ENCODE results near the gene TMCO4. TPM values are rescaled to one million over a fixed set of nuclear protein-coding genes. Genes with fewer than 3 reads are reported as not detected.

TMCO4 gene
- total and polyA plus RNA-seq, 10 of the 15 experiments (the other 5 are each of a cell fraction or from before 2014, with no cell fraction given) = 2.4 to 20.8 (median 13.0) TPM

DNA sequence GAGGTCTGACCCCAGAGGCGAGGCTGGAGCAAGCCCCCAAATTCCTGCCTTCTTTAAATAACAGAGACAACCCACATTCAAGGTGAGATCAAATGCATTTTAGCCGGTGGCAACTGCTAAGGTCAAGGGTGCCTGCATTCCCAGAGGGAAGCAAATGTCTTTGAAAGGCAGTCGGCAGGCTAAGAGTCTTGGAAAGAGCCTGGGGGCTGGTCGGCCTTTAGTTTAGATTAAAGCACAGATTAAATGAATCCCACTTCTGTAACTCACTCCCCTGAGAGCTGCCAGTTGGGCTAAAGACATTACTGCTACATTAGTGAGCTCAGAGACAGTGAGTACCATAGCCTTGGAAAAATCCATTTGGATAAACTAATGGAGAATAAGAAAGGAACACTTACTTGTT lies 75.8 kb downstream of the TMCO4 start:
- H3K9ac ChIP-seq (ENCODE audit: control insufficient read depth, insufficient read depth, low read length) = no peak overlapping the region
- ChIA-PET CTCF (interaction anchor here (1.7 kb wide), 1 partner anchor 9 kb away, joined by 8 read pairs; no protein-coding TSS in a partner anchor), SMC1A (ENCODE audit: uncharacterized antibody, unreplicated experiment) (no interaction called here), RAD21 (ENCODE audit: unreplicated experiment) (no interaction called here), POLR2A (no interaction called here)
- no peak overlapping the region for H3K27ac ChIP-seq (ENCODE audit: control insufficient read depth, insufficient read depth)
- no peak for DNase-seq (ENCODE audit: low read depth, low spot score)
- H3K9me3 ChIP-seq (replicated peaks; ENCODE audit: control insufficient read depth, insufficient read depth, low read length) = no peaks in the 10 kb centered on the region
- H3K79me2 ChIP-seq (ENCODE audit: control insufficient read depth, insufficient read depth, low read length) = no peaks in the 10 kb centered on the region
- FAIRE-seq = no peak
- H3K27me3 ChIP-seq (replicated peaks in 1 of 2; ENCODE audit: control insufficient read depth in 2 of 2, insufficient read depth in 2 of 2, low read length in 1 of 2) = no peaks in the 10 kb centered on the region
- H3K4me3 ChIP-seq = no peak overlapping the region
- no peak for TF ChIP-seq HDAC6 (IDR thresholded peaks at IDR 0.05; ENCODE audit: unreplicated experiment)
- TF ChIP-seq, protein P1, sequence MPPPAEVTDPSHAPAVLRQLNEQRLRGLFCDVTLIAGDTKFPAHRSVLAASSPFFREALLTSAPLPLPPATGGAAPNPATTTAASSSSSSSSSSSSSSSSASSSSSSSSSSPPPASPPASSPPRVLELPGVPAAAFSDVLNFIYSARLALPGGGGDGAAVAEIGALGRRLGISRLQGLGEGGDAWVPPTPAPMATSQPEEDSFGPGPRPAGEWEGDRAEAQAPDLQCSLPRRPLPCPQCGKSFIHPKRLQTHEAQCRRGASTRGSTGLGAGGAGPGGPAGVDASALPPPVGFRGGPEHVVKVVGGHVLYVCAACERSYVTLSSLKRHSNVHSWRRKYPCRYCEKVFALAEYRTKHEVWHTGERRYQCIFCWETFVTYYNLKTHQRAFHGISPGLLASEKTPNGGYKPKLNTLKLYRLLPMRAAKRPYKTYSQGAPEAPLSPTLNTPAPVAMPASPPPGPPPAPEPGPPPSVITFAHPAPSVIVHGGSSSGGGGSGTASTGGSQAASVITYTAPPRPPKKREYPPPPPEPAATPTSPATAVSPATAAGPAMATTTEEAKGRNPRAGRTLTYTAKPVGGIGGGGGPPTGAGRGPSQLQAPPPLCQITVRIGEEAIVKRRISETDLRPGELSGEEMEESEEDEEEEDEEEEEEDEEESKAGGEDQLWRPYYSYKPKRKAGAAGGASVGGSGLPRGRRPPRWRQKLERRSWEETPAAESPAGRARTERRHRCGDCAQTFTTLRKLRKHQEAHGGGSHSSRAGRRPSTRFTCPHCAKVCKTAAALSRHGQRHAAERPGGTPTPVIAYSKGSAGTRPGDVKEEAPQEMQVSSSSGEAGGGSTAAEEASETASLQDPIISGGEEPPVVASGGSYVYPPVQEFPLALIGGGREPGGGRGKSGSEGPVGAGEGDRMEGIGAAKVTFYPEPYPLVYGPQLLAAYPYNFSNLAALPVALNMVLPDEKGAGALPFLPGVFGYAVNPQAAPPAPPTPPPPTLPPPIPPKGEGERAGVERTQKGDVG (CRISPR knock-in tag; IDR thresholded peaks at IDR 0.05) = no peak
- TF ChIP-seq TARDBP (IDR thresholded peaks at IDR 0.05; ENCODE audit: borderline replicate concordance) = no peak
- no peak for TF ChIP-seq FOXM1 (IDR thresholded peaks at IDR 0.05; ENCODE audit: low read depth, low read length)
- TF ChIP-seq IRF4 (IDR thresholded peaks at IDR 0.05; ENCODE audit: low read depth, low read length) = no peak
- no peak for TF ChIP-seq CBX3 (IDR thresholded peaks at IDR 0.05; ENCODE audit: borderline replicate concordance, low read depth)
- TF ChIP-seq, protein P2, sequence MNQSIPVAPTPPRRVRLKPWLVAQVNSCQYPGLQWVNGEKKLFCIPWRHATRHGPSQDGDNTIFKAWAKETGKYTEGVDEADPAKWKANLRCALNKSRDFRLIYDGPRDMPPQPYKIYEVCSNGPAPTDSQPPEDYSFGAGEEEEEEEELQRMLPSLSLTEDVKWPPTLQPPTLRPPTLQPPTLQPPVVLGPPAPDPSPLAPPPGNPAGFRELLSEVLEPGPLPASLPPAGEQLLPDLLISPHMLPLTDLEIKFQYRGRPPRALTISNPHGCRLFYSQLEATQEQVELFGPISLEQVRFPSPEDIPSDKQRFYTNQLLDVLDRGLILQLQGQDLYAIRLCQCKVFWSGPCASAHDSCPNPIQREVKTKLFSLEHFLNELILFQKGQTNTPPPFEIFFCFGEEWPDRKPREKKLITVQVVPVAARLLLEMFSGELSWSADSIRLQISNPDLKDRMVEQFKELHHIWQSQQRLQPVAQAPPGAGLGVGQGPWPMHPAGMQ (IDR thresholded peaks at IDR 0.05; ENCODE audit: borderline replicate concordance) = no peak
- no peak for TF ChIP-seq POLR2AphosphoS2 (IDR thresholded peaks at IDR 0.05; ENCODE audit: low read depth, low read length)
- TF ChIP-seq, protein P3, sequence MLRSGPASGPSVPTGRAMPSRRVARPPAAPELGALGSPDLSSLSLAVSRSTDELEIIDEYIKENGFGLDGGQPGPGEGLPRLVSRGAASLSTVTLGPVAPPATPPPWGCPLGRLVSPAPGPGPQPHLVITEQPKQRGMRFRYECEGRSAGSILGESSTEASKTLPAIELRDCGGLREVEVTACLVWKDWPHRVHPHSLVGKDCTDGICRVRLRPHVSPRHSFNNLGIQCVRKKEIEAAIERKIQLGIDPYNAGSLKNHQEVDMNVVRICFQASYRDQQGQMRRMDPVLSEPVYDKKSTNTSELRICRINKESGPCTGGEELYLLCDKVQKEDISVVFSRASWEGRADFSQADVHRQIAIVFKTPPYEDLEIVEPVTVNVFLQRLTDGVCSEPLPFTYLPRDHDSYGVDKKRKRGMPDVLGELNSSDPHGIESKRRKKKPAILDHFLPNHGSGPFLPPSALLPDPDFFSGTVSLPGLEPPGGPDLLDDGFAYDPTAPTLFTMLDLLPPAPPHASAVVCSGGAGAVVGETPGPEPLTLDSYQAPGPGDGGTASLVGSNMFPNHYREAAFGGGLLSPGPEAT (IDR thresholded peaks at IDR 0.05; ENCODE audit: low read depth) = no peak
- TF ChIP-seq SIX5 (IDR thresholded peaks at IDR 0.05; ENCODE audit: low read depth, low read length, severe bottlenecking) = no peak
- no peak for TF ChIP-seq STAT3 (IDR thresholded peaks at IDR 0.05; ENCODE audit: low read depth, low read length)
- TF ChIP-seq, protein P4, sequence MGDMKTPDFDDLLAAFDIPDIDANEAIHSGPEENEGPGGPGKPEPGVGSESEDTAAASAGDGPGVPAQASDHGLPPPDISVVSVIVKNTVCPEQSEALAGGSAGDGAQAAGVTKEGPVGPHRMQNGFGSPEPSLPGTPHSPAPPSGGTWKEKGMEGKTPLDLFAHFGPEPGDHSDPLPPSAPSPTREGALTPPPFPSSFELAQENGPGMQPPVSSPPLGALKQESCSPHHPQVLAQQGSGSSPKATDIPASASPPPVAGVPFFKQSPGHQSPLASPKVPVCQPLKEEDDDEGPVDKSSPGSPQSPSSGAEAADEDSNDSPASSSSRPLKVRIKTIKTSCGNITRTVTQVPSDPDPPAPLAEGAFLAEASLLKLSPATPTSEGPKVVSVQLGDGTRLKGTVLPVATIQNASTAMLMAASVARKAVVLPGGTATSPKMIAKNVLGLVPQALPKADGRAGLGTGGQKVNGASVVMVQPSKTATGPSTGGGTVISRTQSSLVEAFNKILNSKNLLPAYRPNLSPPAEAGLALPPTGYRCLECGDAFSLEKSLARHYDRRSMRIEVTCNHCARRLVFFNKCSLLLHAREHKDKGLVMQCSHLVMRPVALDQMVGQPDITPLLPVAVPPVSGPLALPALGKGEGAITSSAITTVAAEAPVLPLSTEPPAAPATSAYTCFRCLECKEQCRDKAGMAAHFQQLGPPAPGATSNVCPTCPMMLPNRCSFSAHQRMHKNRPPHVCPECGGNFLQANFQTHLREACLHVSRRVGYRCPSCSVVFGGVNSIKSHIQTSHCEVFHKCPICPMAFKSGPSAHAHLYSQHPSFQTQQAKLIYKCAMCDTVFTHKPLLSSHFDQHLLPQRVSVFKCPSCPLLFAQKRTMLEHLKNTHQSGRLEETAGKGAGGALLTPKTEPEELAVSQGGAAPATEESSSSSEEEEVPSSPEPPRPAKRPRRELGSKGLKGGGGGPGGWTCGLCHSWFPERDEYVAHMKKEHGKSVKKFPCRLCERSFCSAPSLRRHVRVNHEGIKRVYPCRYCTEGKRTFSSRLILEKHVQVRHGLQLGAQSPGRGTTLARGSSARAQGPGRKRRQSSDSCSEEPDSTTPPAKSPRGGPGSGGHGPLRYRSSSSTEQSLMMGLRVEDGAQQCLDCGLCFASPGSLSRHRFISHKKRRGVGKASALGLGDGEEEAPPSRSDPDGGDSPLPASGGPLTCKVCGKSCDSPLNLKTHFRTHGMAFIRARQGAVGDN (IDR thresholded peaks at IDR 0.05) = no peak
- TF ChIP-seq SRF (IDR thresholded peaks at IDR 0.05; ENCODE audit: low read depth in 2 of 2, low read length in 2 of 2) = no peak
- no peak for TF ChIP-seq ZNF622 (IDR thresholded peaks at IDR 0.05)
- in situ Hi-C loops (cut with MboI) = no loop called here
- H3K36me3 ChIP-seq (ENCODE audit: control insufficient read depth in 2 of 2, insufficient read depth in 2 of 2, low read length in 1 of 2) = peaks cover 0 to 7% of the 10 kb centered on the region in 2 experiments; a peak in 2 of 4 replicates
- H3K4me1 ChIP-seq (ENCODE audit: control insufficient read depth, insufficient read depth, low read length) = no peaks in the 10 kb centered on the region
- H2AFZ ChIP-seq (ENCODE audit: control insufficient read depth, low read depth, low read length) = no peak overlapping the region
- no peak overlapping the region for H3K4me2 ChIP-seq (ENCODE audit: control insufficient read depth, insufficient read depth)
- BruUV-seq (replicated peaks) = no TSS peak
- ATAC-seq = no peak
- intact Hi-C loops (cut with micrococcal nuclease; ENCODE audit: unreplicated experiment) = no loop called here
- H4K20me1 ChIP-seq (ENCODE audit: control insufficient read depth, insufficient read depth) = no peaks in the 10 kb centered on the region
- 96% methylated on average over 4 of the region's 4 CpGs for WGBS (ENCODE audit: insufficient coverage, insufficient replicate concordance, low lambda C conversion rate, missing lambda C conversion rate)
